Measurements from ENCODE around the gene TCAP.

Gene TCAP

GRCh38 chr17:39636927-39637736 is 28.0 kb upstream of the TCAP start, which contains the start of gene STARD3:
Gene STARD3, plus strand, starts transcription at chr17:39637144. Its CDS starts 16,388 bp downstream, at chr17:39653532.
- peak within 1 kb of the TSS; percentile 84 for H3K4me3 ChIP-seq (ENCODE audit: low read depth, low read length)
- TF ChIP-seq, protein P1, sequence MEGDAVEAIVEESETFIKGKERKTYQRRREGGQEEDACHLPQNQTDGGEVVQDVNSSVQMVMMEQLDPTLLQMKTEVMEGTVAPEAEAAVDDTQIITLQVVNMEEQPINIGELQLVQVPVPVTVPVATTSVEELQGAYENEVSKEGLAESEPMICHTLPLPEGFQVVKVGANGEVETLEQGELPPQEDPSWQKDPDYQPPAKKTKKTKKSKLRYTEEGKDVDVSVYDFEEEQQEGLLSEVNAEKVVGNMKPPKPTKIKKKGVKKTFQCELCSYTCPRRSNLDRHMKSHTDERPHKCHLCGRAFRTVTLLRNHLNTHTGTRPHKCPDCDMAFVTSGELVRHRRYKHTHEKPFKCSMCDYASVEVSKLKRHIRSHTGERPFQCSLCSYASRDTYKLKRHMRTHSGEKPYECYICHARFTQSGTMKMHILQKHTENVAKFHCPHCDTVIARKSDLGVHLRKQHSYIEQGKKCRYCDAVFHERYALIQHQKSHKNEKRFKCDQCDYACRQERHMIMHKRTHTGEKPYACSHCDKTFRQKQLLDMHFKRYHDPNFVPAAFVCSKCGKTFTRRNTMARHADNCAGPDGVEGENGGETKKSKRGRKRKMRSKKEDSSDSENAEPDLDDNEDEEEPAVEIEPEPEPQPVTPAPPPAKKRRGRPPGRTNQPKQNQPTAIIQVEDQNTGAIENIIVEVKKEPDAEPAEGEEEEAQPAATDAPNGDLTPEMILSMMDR (IDR thresholded peaks at IDR 0.05; ENCODE audit: borderline replicate concordance, insufficient read depth, low read depth, low read length) = 0 out of 2 replicates have a peak, but pooled peaks have one; percentile 7

DNA sequence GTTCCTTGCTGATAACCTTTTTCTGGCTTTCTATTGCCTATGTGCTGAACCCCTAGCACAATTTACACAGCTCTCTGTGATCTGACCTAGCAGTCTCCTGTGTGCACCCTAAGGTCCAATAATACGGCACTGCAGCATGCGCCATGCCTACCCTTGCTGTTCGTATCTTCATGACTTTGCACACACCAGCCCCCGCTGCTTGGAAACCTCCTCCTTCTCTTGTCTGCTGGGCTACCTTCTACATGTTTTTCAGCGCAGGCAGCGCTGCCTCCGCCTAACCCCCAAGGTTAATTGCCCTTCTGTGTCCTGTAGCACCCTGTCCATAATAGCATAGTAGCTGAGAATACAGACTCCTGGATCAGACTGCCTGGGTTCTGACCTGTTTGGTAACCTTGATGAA is 26.8 kb upstream of the TCAP start:
- TF ChIP-seq, protein P1 (IDR thresholded peaks at IDR 0.05; ENCODE audit: borderline replicate concordance, insufficient read depth, low read depth, low read length) = no peak
- peak overlapping the region; percentile 84 for H3K4me3 ChIP-seq (ENCODE audit: low read depth, low read length)

- TF ChIP-seq, protein P1 (IDR thresholded peaks at IDR 0.05; ENCODE audit: borderline replicate concordance, insufficient read depth, low read depth, low read length) = no peak
- H3K4me3 ChIP-seq (ENCODE audit: low read depth, low read length) = no peak overlapping the region
Observed at GRCh38 chr17:39639043-39639442, 26.1 kb upstream of the TCAP start.

GRCh38 chr17:39639566-39640458 is 25.3 kb upstream of the TCAP start:
- TF ChIP-seq, protein P1 (IDR thresholded peaks at IDR 0.05; ENCODE audit: borderline replicate concordance, insufficient read depth, low read depth, low read length) = no peak
- no peak overlapping the region for H3K4me3 ChIP-seq (ENCODE audit: low read depth, low read length)

GRCh38 chr17:39640591-39641031 is 24.5 kb upstream of the TCAP start:
- H3K4me3 ChIP-seq (ENCODE audit: low read depth, low read length) = no peak overlapping the region
- TF ChIP-seq, protein P1 (IDR thresholded peaks at IDR 0.05; ENCODE audit: borderline replicate concordance, insufficient read depth, low read depth, low read length) = no peak

- H3K4me3 ChIP-seq (ENCODE audit: low read depth, low read length) = no peak overlapping the region
- TF ChIP-seq, protein P1 (IDR thresholded peaks at IDR 0.05; ENCODE audit: borderline replicate concordance, insufficient read depth, low read depth, low read length) = no peak
Observed at GRCh38 chr17:39641097-39641496, 24.1 kb upstream of the TCAP start.
